ENCODE measurements around the gene CNTNAP5.

The CNTNAP5 gene

DNA sequence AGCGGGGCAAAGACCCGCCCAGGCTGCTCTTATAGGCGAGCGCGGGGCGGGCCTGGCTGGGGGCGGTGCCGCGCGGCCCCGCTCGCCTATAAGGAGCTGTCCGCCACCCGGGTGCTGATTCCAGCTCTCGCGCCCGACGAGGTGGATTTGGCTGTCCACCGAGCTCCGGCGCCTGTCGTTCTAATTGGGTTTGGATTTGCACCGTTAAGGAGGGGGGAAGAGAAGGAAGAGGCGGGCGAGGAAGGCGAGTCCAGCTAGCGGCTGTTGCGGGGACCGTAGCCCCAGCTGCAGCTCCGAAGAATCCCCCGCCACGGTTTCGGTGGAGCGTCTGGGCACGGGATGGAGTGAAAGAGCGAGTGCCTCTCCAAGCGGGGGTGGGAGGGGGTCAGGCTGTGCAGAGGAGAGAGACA lies at the start of gene CNTNAP5:
TSS of gene CNTNAP5 (plus strand) at position 117 of the 410 bp plus-strand sequence. CDS start 364 bp downstream, outside the sequence.
- DNase-seq: peak; percentile 61

DNA sequence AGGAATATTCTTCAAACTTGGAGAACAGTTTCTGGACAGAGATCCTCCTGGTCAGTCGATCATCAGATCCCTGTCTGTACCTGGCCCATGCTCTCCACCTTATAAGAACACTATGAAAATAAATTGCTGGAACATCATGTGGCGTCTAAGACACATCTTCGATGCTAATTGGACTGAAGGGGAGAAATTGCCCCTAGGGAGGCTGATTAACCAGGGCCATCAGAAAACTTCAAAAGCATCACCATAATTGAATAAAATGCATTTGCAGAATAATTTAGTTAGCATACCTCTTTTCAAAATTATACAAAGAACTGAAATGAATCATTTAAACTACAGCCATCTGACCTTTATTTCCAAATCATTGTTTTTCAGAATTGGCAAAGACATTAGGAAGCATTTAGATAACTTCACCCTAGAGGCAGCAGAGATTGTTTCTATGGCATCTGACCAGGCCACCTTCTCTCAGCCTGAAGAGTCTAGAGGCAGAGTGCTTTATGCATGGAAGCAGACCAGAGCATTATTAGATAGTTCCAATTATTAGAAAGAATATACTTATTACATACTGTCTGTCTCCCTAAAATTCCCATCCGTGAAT lies 48.9 kb upstream of the CNTNAP5 start:
- no peak for DNase-seq

DNA sequence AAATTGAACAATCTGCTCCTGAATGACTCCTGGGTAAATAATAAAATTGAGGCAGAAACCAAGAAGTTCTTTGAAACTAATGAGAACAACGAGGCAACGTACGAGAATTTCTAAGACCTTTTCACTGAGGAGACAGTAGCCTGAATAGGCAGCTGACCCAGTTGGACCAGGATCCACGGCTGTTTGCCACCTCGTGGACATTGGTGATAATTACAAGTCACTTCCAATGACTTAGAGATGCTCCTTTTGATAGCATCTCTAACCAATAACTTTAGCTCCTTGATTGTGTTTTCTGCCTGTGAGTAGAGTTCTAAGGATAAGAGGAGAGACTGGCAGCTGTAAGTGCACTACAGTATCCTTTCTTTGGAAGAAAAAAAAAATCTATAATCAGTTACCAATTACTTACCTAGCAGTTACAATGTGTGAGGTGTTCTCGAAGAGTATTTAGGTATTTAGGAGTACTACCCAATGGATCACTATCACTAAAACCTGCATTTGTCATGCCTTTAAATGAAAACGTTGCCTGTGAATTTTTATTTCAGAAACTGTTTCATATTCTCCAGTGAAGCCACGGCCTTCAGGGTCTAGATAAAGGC lies 31.3 kb upstream of the CNTNAP5 start:
- peak; percentile 3 for DNase-seq

DNA sequence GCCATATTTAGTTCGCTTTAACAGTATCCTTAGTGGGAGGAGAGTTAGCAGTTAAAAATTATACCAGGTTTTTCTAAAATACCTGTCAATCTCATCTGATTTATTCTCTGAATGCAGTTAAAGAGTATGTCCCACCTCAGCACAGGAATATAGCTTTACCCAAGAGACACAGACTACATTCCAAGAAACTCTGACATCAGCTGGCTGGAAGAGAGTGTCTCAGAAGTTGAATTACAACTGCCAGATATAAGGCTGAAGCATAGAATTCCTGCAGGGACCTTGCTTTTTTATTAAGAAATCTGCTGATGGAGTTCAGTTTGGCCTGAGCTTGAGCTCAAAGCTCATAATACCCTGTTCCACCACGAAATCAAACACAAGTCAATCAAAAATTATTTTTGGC lies 25.4 kb upstream of the CNTNAP5 start:
- DNase-seq: no peak

DNA sequence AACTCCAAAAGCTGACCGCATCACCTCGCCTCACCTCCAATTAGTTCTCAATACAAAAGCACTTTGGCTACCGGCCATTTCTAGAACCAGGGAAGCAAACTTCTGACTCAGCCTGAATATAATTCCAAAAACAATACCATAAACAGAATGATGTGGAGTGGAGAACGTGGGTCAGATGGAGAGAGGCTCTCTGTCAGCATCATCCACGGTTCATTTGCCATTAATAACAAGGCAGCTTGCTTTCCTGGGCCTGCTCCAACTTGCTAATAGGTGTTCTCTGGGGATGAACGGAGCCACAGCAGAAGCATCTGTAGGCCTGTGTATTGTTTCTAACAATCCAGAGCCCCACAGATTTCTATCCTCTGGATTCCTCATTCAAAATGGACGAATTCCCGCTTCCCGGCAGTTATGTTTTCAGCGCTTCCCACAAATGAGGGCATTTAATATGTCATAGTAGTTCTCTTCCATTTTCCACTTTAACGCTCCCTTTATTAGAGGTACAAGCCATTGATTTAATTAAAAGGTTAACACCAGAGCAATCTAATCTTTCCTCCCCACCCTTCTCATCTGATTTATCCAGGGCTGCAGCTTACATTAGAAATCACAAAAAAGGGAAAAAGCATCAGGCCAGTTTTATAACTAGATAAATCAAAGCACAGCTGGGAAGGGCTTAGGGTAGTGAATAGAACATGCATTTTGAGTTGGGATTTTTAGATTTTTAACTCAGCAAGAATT lies 23.2 kb upstream of the CNTNAP5 start:
- DNase-seq: peak; percentile 96

DNA sequence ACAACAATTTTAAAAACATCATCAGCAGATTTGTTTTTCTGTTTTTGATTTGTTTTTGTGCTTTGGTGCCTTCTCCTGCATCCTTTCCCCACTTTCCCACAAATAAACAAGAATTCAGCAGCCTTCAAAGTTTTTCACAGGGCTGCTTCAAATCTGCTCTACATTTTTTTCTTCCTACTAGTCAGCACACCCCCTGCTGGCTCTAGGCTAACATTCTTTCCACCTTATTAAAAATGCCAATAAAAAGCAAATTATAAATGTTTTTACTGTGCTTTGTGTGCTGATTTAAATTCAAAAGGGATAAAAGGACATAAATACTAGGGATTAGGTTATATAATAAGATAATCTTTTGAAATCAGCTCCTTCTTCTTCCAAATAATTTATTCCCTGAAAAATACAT lies 6.2 kb upstream of the CNTNAP5 start:
- peak; percentile 12 for DNase-seq

DNA sequence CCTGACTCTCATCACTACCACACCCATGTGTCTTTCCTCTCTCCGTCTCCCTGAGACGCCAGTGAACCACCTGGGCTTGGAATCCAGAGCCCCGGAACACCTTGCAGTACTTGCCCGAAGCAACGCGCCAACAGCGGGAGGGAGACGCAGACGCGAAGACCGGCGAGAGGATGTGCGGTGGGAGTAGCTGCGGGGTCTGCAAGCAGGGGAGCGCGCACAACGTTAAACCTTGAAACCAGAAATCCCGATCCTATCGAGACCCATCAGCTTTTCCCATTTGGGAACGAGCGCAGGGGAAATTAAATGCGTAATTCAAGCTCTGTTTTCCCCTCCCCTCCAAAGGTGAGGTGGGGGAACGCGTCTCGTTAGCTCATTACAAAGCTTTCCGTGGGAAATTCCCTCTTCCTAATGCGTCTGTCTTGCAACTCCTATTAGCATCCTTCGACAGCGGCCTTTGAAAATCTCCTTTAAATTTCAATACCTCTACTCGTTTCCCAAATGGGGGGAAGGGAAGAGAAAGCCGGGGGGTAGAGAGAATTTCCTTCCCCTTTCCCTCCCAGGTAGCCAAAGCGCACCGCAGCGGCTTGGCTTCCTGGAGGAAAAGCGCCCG lies 421 bp upstream of the CNTNAP5 start:
- peak; percentile 61 for DNase-seq

DNA sequence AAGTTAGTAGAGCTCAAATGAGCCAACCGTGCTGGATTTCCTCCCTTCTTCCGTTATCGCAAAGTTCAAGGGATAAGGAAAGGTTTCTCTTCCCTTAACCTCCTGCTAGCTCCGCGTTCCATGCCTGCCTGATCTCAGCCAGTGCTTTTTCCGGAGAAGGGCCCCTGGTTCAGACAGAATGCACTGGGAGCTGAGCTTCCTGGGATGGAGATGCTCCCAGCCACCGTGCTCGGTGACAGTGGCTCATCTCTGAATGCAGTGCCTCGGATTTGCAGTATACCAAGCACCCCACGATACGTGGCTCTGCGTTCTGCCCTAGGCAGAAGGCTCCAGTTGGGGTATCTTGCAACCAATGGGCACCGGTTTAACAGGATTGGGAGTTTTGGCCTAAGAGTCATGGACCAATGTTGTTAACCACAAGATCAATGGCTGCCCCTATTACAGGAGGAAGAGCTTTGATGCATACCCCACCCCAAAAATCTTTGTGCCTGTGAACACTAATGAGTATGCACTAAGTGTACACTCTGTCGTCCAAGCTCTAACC lies 876 bp downstream of the CNTNAP5 start:
- peak; percentile 39 for DNase-seq

DNA sequence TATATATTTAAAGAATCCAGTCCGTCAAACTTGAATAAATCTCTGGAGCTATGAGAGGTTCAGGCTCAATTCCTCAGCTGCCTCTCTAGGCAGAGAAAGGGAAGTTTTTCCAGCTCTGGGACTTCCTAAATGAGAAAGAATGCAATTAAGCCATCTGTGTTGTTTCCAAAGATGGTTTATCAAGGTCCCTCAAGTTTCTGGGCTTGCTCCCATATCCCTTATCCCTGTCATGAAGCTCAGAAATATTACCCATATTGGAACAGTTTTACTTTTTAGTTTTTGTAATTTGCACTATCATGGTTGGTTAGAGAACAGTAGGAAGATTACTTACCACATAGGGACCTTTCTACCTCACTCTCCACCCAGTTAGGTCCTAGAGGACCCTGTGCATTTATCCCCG lies 1.4 kb downstream of the CNTNAP5 start:
- peak; percentile 41 for DNase-seq

DNA sequence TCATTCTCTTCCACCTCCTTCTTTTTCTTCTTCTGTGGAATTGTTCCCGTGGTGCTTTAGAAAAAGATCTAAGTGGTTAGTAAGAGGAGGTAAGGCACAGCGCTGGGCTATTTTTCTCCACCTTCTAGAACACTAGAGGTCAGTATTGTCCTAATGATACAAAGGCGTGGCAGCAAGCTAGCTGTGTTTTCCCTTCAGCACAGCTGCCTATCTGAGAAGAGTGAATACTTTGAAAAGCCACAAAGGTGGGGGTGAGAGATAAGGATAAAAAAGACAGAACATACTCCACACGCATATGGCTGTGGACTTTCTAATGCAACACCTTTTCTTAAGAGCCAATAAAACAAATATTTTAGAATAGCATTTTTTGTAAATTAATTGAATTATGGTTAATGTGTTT lies 2.1 kb downstream of the CNTNAP5 start:
- peak; percentile 85 for DNase-seq

DNA sequence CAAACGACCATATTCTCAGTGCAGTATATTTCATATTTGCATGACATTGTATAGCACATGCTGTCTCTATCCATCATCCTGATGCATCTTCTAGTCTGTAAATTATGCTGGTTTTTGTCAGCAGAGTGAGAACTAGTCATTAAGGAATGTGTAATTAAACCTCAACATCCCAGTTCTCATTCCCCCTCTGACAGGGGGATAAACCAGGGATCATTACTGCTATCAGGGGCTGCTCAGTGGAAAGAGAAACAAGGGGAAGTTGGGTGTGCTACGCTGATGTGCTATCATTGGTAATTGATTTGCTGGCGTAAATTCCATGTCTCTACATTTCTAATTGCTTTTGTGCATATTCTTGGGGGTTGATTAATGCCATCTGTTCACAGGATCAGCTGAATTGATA lies 7.7 kb downstream of the CNTNAP5 start:
- DNase-seq: no peak

DNA sequence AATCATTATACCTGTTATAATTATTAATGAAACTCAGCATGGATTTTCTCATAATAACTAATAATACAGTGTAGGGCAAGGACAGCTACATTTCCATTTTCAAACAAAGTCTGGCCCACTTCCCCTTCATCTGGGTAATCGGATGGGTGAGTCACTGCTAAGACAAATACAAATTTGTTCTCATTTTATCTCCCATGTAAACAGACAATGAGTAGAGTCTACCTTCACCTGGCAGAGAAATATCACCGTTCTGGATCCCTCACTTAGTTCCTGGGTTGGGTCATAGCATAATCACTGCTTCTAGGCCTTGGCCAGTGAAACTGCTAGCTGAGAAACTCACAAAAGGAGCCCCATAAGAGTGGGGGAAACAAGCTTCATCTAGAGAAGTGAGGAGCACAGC lies 9.2 kb downstream of the CNTNAP5 start:
- no peak for DNase-seq

DNA sequence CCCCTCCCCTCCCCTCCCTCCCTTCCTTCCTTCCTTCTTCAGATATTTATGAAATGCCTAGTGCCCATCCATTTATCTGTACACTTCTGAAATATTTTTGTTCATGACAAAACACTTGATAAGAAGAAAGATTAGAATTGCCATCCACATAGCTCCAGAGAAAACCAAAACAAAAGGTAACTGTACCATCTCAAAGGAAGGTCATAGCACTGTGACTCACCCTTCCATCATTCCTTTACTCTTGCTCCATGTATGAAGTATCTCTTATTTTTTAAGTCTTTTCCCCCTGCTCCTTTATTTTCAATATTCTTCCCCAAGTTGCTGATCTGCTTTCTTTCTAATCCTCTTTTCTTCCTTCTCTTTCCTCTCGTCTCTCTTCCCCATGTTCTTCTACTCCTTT lies 9.9 kb downstream of the CNTNAP5 start:
- no peak for DNase-seq

DNA sequence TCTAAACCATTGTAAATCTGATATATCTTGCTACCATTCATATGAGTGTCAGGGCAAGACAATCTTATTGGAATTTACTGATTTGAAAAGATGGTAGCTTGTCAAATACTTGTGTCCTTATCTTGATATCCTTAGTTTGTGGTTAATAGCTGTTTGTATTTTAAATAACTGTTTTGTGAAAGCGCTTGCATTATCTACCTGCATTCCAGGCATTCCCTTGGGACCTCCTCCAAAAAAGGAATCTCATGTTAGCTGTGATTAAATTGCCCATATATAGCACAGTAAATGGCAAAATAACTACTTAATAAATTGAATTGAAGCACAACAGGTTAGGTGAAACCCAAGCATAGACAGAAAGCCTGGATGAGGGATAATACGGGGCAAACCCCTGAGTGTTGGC lies 13.9 kb downstream of the CNTNAP5 start:
- DNase-seq: peak; percentile 26

DNA sequence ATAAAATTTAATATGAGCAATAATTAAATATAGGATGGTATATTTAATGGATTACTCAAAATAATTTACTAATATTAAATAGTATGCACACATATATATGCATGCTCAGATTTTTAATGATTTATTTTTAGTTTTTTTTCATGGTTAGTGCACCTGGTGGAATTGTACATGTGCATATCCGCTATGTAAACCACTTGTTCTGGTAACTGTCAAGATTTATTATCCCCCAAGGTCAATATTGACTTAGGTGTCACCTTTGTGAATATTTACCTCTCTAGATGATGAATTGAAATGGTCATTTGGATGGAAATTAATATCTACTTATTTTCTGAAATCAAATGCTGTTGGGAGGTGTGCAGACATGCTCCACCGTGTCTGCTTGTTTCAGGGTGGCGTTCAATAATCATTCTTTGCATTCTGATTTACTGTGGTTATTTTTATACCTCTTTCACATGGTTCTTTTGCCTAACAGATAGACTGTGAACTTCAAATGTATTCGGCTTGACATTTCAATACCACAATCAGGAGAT lies 14.7 kb downstream of the CNTNAP5 start:
- DNase-seq: peak; percentile 87

DNA sequence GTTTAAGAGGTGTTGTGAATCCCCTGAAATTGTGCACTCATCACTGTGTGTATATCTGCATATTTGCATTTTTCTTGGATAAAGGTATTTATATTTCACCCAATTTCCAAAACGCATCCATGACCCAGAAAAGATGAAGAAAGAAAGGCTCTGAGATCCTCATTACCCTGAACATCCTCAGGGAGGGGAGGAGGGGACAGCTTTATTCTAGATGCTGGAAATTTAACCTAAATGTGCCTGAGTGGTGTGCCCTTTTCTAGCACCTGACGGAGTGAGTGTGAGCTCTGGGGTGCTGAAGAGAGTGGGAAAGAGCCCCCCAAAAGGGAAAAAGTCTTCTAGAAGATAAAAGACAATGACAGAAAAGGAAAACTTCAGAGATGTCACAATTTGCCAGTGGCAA lies 20.8 kb downstream of the CNTNAP5 start:
- DNase-seq: no peak

DNA sequence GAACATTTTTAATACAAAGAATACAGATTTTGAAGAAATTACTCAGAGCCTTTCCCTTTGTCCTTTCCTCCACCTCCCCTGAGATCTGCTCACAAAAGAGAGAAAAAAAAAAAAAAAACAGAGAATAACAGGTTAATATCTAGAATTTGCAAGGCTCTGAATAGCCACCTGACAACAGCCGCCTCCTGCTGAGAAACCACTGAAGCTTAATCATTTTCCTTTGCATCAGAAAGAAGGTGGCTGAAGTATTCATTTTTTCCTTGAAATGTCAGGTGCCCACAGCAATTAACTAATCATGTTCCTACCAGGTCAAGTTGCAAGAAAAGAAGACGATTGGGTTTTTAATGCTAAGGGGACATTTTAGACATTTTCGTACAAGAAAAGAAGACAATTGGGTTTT lies 21.2 kb downstream of the CNTNAP5 start:
- no peak for DNase-seq

DNA sequence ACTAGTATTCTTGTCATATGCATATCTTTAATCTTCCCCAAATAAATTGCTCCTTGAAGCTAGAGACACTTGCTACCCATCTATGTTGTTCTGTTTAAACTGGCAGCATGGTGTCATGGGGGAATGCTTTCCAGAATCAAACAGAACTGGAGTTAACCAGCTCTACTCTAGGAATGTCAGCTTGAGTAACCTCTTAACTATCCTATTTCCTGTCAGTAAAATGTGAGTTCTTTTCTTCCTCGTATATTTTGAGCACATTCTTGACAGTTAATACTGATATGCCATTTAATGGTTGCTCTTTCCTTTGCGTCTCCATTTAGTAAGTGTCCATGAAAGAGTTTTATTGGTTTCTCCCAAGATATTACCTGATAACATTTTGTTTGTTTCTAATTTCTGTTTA lies 23.0 kb downstream of the CNTNAP5 start:
- no peak for DNase-seq

DNA sequence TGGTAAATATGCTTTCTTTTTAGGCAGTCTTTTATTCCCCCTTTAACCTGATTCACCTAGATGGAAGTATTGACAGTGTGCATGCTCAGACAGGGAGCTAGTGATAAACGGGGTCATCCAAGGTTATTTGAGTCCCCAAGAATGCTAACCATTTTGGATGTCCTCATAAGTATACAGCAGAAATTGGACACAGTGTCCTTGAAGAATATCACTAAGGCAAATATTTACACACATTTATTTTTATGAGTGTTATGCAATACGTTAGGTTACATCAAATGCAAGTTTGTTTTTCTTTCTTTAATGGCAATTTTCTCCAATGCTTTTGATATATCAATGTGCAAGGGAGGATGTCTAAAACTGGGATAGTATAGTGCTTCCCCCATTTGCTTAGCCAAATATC lies 23.6 kb downstream of the CNTNAP5 start:
- no peak for DNase-seq

DNA sequence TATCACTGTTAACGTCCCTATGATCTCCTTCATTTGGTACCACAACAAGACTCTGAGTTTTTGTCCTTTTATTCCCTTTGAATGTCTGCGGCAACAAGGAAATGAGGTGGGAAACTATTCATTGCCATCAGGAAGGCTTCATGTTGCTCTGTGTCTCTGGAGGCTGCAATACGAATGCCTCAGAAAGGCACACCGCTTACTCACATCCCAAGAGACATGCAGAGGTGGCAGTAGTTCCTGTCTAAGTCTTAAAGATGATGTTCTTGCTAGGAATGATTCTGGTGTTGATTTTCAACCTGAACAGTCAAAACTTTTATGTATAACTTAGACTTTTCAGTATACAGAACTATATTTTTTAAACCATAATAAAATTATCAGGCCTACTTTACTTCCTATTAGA lies 24.0 kb downstream of the CNTNAP5 start:
- no peak for DNase-seq

DNA sequence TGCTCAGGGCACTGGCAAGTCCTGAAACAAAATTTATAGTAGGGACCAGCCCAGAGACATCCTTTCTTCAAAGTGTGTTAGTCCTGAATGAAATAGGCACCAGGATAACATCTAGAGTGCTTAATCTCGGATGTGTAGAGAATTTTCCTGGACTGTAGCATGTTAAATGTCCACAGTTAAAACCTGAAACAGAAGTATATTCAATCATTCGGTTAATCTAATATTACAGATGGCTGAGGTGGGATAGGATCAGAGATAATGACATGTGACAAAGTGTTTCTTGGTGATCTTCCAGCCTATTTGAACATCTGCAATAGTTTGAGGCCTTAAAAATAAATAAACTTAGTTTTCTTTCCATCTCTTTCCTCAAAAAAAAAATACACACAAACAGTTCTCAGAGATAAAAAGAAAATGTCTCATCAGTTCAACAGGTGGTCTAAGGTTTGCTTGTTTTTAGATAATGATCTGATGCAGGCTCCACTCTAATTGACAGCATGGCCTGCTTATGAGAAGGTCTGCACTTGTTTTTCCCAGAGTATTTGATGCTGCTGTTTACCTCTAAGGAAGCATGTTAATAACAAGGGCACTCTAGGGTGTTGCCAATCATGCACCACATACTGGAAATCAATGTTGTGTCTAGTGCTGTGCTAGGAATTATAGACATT lies 25.9 kb downstream of the CNTNAP5 start:
- no peak for DNase-seq

DNA sequence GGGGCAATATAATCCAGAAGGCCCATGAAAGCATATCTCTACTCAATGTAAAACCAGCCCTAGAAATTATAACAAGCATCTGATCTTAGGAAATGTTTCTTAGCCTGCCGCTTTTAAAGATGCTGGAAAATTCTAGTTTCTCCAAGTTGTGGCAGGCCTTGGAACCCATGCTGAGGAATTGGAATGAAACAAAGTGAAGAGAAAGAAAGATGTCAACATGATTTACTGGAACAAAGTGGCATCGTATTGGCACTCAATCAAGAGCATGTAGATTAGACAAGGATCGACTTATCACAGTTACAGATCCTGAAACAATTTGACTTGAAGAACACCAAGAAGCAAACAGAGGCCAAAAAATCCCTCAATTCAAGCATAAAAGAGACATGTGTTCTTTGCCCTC lies 28.7 kb downstream of the CNTNAP5 start:
- no peak for DNase-seq

DNA sequence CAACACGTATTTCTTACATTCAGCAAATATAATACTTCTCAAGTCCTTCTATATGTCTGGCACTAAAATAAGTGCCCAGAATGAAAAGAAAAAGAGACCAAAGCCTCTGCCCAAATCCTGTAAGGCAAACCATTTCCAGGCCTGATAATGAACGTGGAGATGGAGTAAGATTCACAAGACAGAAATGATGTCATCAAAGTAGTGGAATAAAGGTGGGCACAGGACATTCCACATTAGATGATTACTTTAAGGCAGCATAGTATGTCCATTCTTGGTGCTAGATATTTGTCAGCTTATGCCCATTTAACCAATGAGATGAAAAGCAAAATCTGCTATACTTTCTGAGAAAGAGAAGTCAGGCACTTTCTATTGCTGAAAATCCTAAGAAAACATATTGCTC lies 38.5 kb downstream of the CNTNAP5 start:
- DNase-seq: no peak
